CD4-positive, alpha-beta T cell (primary cell): Measurements from ENCODE around the gene SPRTN. TPM values are rescaled to one million over a fixed set of nuclear protein-coding genes. Genes with fewer than 3 reads are reported as not detected.

Source experiments
- ATAC-seq: fragments of 200-7000 bp; cut with Tn5 transposase; one replicate; pipeline ENCODE4 v1.10.0; 2022; ENCODE audit warnings: mild to moderate bottlenecking; ENCODE audit not compliant: poor library complexity
- CTCF ChIA-PET: fragments of 350-600 bp; sonication (Branson Sonifier 250); formaldehyde crosslinking; loops from one replicate; lab custom pipeline; 2021; ENCODE audit warnings: antibody characterized with exemption, inconsistent platforms; lab: Charles Lee
- POLR2A ChIA-PET: fragments of 350-600 bp; sonication (Branson Sonifier 250); formaldehyde crosslinking; loops from one replicate; lab custom pipeline; 2021; ENCODE audit warnings: antibody characterized with exemption, inconsistent platforms; lab: Charles Lee
- DNase-seq, 14 experiments: peaks; one replicate each; pipeline ENCODE4 v3.0.0-alpha.2; 2013 to 2020; ENCODE audit warnings: mixed read lengths in 2 of 14
- H3K27ac ChIP-seq, 2 donors: one replicate each; pipeline versions ENCODE4 v1.5.1 to v1.7.0; 2013; ENCODE audit warnings: low read length in 2 of 2, low read depth in 1 of 2, mild to moderate bottlenecking in 1 of 2
- H3K27me3 ChIP-seq, 2 experiments: 1 replicate in 1 of 2; 2 replicates in 1 of 2; pipeline versions ENCODE4 v1.6.1 to v1.7.0; 2013; ENCODE audit warnings: low read length in 2 of 2, control low read depth in 1 of 2, mild to moderate bottlenecking in 1 of 2, moderate library complexity in 1 of 2; ENCODE audit not compliant: insufficient read depth in 2 of 2, control insufficient read depth in 1 of 2
- H3K36me3 ChIP-seq: one replicate; pipeline ENCODE4 v1.6.1; 2013; ENCODE audit warnings: low read length, control low read depth; ENCODE audit not compliant: insufficient read depth
- H3K4me1 ChIP-seq: one replicate; pipeline ENCODE4 v1.6.1; 2013; ENCODE audit warnings: low read length, control low read depth; ENCODE audit not compliant: insufficient read depth
- H3K4me3 ChIP-seq: one replicate; pipeline ENCODE4 v1.5.1; 2013; ENCODE audit warnings: mild to moderate bottlenecking, low read length, moderate library complexity
- H3K9me3 ChIP-seq, 2 experiments: 1 replicate in 1 of 2; 2 replicates in 1 of 2; pipeline versions ENCODE4 v1.6.1 to v1.7.0; 2013; ENCODE audit warnings: low read length in 2 of 2, mild to moderate bottlenecking in 2 of 2, control low read depth in 1 of 2, moderate library complexity in 1 of 2; ENCODE audit not compliant: control insufficient read depth in 1 of 2, insufficient read depth in 1 of 2
- H3K27ac Mint-ChIP-seq: one replicate; pipeline ENCODE4 v1.8.0; 2020; ENCODE audit warnings: mixed read lengths
- H3K27me3 Mint-ChIP-seq: one replicate; pipeline ENCODE4 v1.8.0; 2021; ENCODE audit warnings: mixed read lengths
- H3K36me3 Mint-ChIP-seq: one replicate; pipeline ENCODE4 v1.8.0; 2021; ENCODE audit warnings: low read depth, mixed read lengths
- H3K4me1 Mint-ChIP-seq: one replicate; pipeline ENCODE4 v1.8.0; 2021; ENCODE audit warnings: low read depth, mixed read lengths
- H3K4me3 Mint-ChIP-seq: one replicate; pipeline ENCODE4 v1.8.0; 2020; ENCODE audit warnings: mild to moderate bottlenecking, mixed read lengths
- H3K9me3 Mint-ChIP-seq: one replicate; pipeline ENCODE4 v1.8.0; 2020; ENCODE audit warnings: mixed read lengths
- CTCF ChIP-seq: fragments of 200-600 bp; IDR thresholded peaks from one replicate; pipeline ENCODE4 v1.8.0; 2022; ENCODE audit warnings: antibody characterized with exemption, mild to moderate bottlenecking
- intact Hi-C, 2 experiments: fragments of 100-400 bp; cut with DNase I in 1 of 2; cut with micrococcal nuclease in 1 of 2; formaldehyde crosslinking; loops; one replicate each; pipeline versions ENCODE4 v1.15.1 to v1.9.0; 2023 to 2025; cut with DNase I, micrococcal nuclease
- total RNA-seq, 174 experiments: library from RNA in 2 of 174; stranded (reverse) in 2 of 174; gene quantifications; one replicate each; pipeline ENCODE4 v1.2.3 and lab custom pipeline; 2021 to 2026

Gene SPRTN
- total RNA-seq, 2 experiments from 2014 or later: 27.7 to 30.9 TPM

GRCh38 chr1:231327617-231328016 is 10.5 kb upstream of the SPRTN start:
- TF ChIP-seq CTCF: no peak
- Histone ChIP-seq H3K4me1 (peaks cover 2% of the 10 kb centered on the region), H3K27ac (no peak overlapping the region), H3K36me3 (peaks cover 4% of the 10 kb centered on the region), H3K9me3 (peaks cover 0 to 3% of the 10 kb centered on the region in 2 experiments), H3K4me3 (no peak overlapping the region), H3K27me3 (no peaks in the 10 kb centered on the region)
- H3K4me3 Mint-ChIP-seq: no peak overlapping the region
- intact Hi-C loops: no loop called here
- no peak for ATAC-seq
- CTCF ChIA-PET: no interaction called here
- H3K9me3 Mint-ChIP-seq: peaks cover 4% of the 10 kb centered on the region
- H3K36me3 Mint-ChIP-seq: peaks cover 13% of the 10 kb centered on the region
- peaks cover 21% of the 10 kb centered on the region for H3K4me1 Mint-ChIP-seq
- H3K27me3 Mint-ChIP-seq: no peaks in the 10 kb centered on the region
- DNase-seq: no peak
- POLR2A ChIA-PET: no interaction called here
- no peak overlapping the region for H3K27ac Mint-ChIP-seq

GRCh38 chr1:231329483-231329882 is 8.6 kb upstream of the SPRTN start:
- Mint-ChIP-seq H3K4me1 (peaks cover 40% of the 10 kb centered on the region), H3K36me3 (peaks cover 31% of the 10 kb centered on the region), H3K9me3 (peaks cover 4% of the 10 kb centered on the region), H3K27ac (no peak overlapping the region), H3K27me3 (no peaks in the 10 kb centered on the region), H3K4me3 (no peak overlapping the region)
- DNase-seq (no peak), ATAC-seq (no peak)
- H3K36me3 ChIP-seq: peaks cover 6% of the 10 kb centered on the region
- intact Hi-C loops: no loop called here
- POLR2A ChIA-PET: no interaction called here
- no peaks in the 10 kb centered on the region for H3K27me3 ChIP-seq
- CTCF ChIA-PET: no interaction called here
- H3K27ac ChIP-seq: no peak overlapping the region
- H3K4me3 ChIP-seq: no peak overlapping the region
- peaks cover 0 to 3% of the 10 kb centered on the region in 2 experiments for H3K9me3 ChIP-seq
- H3K4me1 ChIP-seq: peaks cover 5% of the 10 kb centered on the region
- TF ChIP-seq CTCF: no peak

GRCh38 chr1:231332761-231333160 is 5.3 kb upstream of the SPRTN start:
- ChIA-PET POLR2A (no interaction called here), CTCF (no interaction called here)
- Histone ChIP-seq H3K4me3 (no peak overlapping the region), H3K4me1 (peaks cover 29% of the 10 kb centered on the region), H3K9me3 (peaks cover 0 to 18% of the 10 kb centered on the region in 2 experiments), H3K27ac (no peak overlapping the region), H3K27me3 (no peaks in the 10 kb centered on the region), H3K36me3 (peaks cover 6% of the 10 kb centered on the region)
- peaks cover 8% of the 10 kb centered on the region for H3K9me3 Mint-ChIP-seq
- peaks cover 61% of the 10 kb centered on the region for H3K36me3 Mint-ChIP-seq
- intact Hi-C loops: loop anchor here (5.0 to 10.0 kb wide), 2 partner anchors 88 to 1995 kb away; partner anchors contain the start of genes GNPAT (in 1 of the 2) and MAP3K21 (in 1 of the 2)
- no peak for TF ChIP-seq CTCF
- H3K27me3 Mint-ChIP-seq: peaks cover 3% of the 10 kb centered on the region
- no peak overlapping the region for H3K27ac Mint-ChIP-seq
- ATAC-seq (no peak), DNase-seq (no peak)
- H3K4me1 Mint-ChIP-seq: peaks cover 69% of the 10 kb centered on the region
- H3K4me3 Mint-ChIP-seq: no peak overlapping the region
